GM23248 (cell line): ENCODE data around the gene ZHX3.

Experiments
- EZH2 ChIP-seq: fragments of 200-600 bp; sonication (generic); IDR thresholded peaks from 2 replicates; pipeline ENCODE4 v1.6.1; 2018; ENCODE audit warnings: antibody characterized with exemption, mild to moderate bottlenecking; ENCODE audit not compliant: insufficient read depth, poor library complexity, severe bottlenecking
- EZH2phosphoT487 ChIP-seq: fragments of 200-600 bp; sonication (generic); IDR thresholded peaks from 2 replicates; pipeline ENCODE4 v1.6.1; 2018; ENCODE audit warnings: antibody characterized with exemption, moderate library complexity, mild to moderate bottlenecking, low read depth; ENCODE audit not compliant: insufficient read depth

DNA sequence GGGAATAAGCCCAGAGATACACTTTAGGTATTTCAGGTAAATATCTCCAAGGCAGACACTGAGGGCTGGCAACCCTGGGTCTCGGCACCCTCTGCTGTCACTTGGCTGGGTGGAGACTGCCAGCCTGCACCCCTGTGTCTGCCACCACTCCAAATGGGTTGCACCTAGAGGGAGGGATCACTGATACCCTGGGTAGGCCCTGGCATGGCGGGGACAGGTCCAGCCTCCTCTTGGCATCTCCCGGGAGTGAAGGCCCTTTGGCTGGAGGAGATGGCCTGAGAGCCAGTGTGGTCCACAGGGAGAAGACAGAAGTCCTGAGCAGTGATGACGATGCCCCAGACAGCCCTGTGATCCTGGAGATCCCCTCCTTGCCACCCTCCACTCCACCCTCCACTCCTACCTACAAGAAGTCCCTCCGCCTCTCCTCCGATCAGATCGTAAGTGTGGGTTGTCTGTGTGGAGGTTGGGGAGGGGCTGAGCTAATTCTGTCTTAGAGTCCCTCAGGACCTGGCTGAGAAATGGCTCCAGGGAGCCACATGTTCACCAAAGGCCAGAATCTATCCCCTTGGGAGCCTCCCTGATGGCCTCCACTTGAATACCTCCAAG is 38.2 kb upstream of the ZHX3 start:
- TF ChIP-seq EZH2 (no peak), EZH2phosphoT487 (no peak)
